Keratinocyte (primary cell): ENCODE data around the gene ADGRB3.

Source experiments
- EZH2 ChIP-seq: IDR thresholded peaks from one replicate; pipeline ENCODE4 v1.6.1; 2012; ENCODE audit warnings: inconsistent platforms, mild to moderate bottlenecking, low read length, moderate library complexity
- TF ChIP-seq, protein P1 (sequence below), 3 experiments: IDR thresholded peaks in 1 of 3; conservative IDR thresholded peaks in 1 of 3; optimal IDR thresholded peaks in 1 of 3; 2 replicates in 2 of 3; 3 replicates in 1 of 3; pipeline versions ENCODE3 to v1.5.1; 2011; ENCODE audit warnings: low read length in 3 of 3, mild to moderate bottlenecking in 3 of 3, moderate library complexity in 2 of 3, control low read depth in 1 of 3, inconsistent platforms in 1 of 3; ENCODE audit not compliant: insufficient read depth in 2 of 3; ENCODE audit errors: extremely low read depth in 1 of 3

DNA sequence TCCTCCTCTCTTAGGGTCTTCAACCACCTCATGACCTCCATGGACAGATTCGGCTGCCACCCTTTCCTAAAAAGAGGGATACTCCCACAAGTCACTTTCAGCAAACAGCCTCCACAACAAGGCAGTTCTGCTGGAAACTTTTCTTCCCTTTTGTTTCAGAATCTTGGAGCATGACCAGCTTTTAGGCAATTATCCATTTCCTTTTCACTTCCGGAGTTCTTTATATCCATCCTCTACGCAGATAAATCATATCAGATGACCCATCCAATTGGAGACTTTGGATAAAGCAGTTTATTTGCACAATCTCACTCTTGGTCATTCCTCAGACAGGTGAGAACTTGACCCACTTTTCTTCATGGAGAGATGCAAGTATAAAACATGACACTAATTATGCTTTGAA is 763.2 kb downstream of the ADGRB3 start:
- TF ChIP-seq, protein P1, sequence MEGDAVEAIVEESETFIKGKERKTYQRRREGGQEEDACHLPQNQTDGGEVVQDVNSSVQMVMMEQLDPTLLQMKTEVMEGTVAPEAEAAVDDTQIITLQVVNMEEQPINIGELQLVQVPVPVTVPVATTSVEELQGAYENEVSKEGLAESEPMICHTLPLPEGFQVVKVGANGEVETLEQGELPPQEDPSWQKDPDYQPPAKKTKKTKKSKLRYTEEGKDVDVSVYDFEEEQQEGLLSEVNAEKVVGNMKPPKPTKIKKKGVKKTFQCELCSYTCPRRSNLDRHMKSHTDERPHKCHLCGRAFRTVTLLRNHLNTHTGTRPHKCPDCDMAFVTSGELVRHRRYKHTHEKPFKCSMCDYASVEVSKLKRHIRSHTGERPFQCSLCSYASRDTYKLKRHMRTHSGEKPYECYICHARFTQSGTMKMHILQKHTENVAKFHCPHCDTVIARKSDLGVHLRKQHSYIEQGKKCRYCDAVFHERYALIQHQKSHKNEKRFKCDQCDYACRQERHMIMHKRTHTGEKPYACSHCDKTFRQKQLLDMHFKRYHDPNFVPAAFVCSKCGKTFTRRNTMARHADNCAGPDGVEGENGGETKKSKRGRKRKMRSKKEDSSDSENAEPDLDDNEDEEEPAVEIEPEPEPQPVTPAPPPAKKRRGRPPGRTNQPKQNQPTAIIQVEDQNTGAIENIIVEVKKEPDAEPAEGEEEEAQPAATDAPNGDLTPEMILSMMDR (optimal IDR thresholded peaks at IDR 0.05 in 1 of 3, IDR thresholded peaks at IDR 0.05 in 1 of 3, conservative IDR thresholded peaks at IDR 0.05 in 1 of 3; ENCODE audit: extremely low read depth in 1 of 3, insufficient read depth in 2 of 3, low read length in 3 of 3) = no peak
- no peak for TF ChIP-seq EZH2
